ENCODE data around the gene SGTB.
A peak's percentile ranks its signal among the peaks of the same experiment; 100 is the strongest.
"Not testable (repeated sequence)": the region's sequence is repeated elsewhere in the genome, so short reads cannot be mapped to it uniquely, and the experiment has no call there.

Gene SGTB

GRCh38 chr5:65732046-65732445 is 10.1 kb upstream of the SGTB start:
- DNase-seq = not testable (repeated sequence)

GRCh38 chr5:65730910-65731309 is 9.0 kb upstream of the SGTB start:
- no peak for DNase-seq

- no peak for DNase-seq
These were observed 6.3 kb upstream of the SGTB start for GRCh38 chr5:65728218-65728617.

- no peak for DNase-seq
These were observed 5.7 kb upstream of the SGTB start for GRCh38 chr5:65727491-65728156.

GRCh38 chr5:65722575-65723403 is 880 bp upstream of the SGTB start:
- DNase-seq = peak in 1 of 2 experiments; percentile 17

GRCh38 chr5:65721050-65721719 is 724 bp downstream of the SGTB start:
- peak; percentile 29 to 43 for DNase-seq

- no peak for DNase-seq
These were observed 3.2 kb downstream of the SGTB start for GRCh38 chr5:65718576-65719310.

GRCh38 chr5:65708145-65708544 is 13.8 kb downstream of the SGTB start:
- DNase-seq = no peak

- no peak for DNase-seq
These were observed 14.2 kb downstream of the SGTB start for GRCh38 chr5:65707663-65708062.

GRCh38 chr5:65704621-65705239 is 17.2 kb downstream of the SGTB start:
- no peak for DNase-seq

- DNase-seq = no peak
These were observed 19.9 kb downstream of the SGTB start for GRCh38 chr5:65702036-65702435.

- DNase-seq = no peak
These were observed 22.6 kb downstream of the SGTB start for GRCh38 chr5:65699338-65699737.

- no peak for DNase-seq
These were observed 25.0 kb downstream of the SGTB start for GRCh38 chr5:65696892-65697291.

- DNase-seq = no peak
These were observed 26.0 kb downstream of the SGTB start for GRCh38 chr5:65695896-65696295.

GRCh38 chr5:65695162-65695755 is 26.6 kb downstream of the SGTB start:
- DNase-seq = no peak

- no peak for DNase-seq
These were observed 28.8 kb downstream of the SGTB start for GRCh38 chr5:65693121-65693520.

GRCh38 chr5:65682148-65682547 is 39.8 kb downstream of the SGTB start:
- no peak for DNase-seq

GRCh38 chr5:65676056-65676455 is 45.9 kb downstream of the SGTB start:
- DNase-seq = not testable (repeated sequence)

- no peak for DNase-seq
These were observed 47.2 kb downstream of the SGTB start for GRCh38 chr5:65674749-65675148.

GRCh38 chr5:65672796-65673195 is 49.1 kb downstream of the SGTB start:
- no peak for DNase-seq

- DNase-seq = no peak
These were observed 53.2 kb downstream of the SGTB start for GRCh38 chr5:65668696-65669095.
